IPS-20b (cell line): ENCODE data around the gene GEMIN7.

Experiments
- H3K27ac ChIP-seq: one replicate; pipeline ENCODE4 v1.5.1; 2013; ENCODE audit warnings: low read length
- H3K27me3 ChIP-seq: 2 replicates; pipeline ENCODE4 v1.6.1; 2013; ENCODE audit warnings: mild to moderate bottlenecking, low read length, inconsistent platforms; ENCODE audit not compliant: insufficient read depth
- H3K36me3 ChIP-seq: 2 replicates; pipeline ENCODE4 v1.6.1; 2013; ENCODE audit warnings: low read depth, mild to moderate bottlenecking, inconsistent platforms, low read length, moderate library complexity; ENCODE audit not compliant: insufficient read depth
- H3K4me1 ChIP-seq: 2 replicates; pipeline ENCODE4 v1.6.1; 2013; ENCODE audit warnings: mild to moderate bottlenecking, control low read depth, inconsistent platforms, low read length, moderate library complexity; ENCODE audit not compliant: insufficient read depth
- H3K4me3 ChIP-seq: 2 replicates; pipeline ENCODE4 v1.5.1; 2013; ENCODE audit warnings: mild to moderate bottlenecking, low read length, inconsistent platforms
- H3K9ac ChIP-seq: 2 replicates; pipeline ENCODE4 v1.6.1; 2013; ENCODE audit warnings: low read depth, mild to moderate bottlenecking, inconsistent platforms, low read length, moderate library complexity
- H3K9me3 ChIP-seq: 2 replicates; pipeline ENCODE4 v1.6.1; 2013; ENCODE audit warnings: mild to moderate bottlenecking, low read depth, low read length, inconsistent platforms; ENCODE audit not compliant: insufficient read depth

Gene GEMIN7

DNA sequence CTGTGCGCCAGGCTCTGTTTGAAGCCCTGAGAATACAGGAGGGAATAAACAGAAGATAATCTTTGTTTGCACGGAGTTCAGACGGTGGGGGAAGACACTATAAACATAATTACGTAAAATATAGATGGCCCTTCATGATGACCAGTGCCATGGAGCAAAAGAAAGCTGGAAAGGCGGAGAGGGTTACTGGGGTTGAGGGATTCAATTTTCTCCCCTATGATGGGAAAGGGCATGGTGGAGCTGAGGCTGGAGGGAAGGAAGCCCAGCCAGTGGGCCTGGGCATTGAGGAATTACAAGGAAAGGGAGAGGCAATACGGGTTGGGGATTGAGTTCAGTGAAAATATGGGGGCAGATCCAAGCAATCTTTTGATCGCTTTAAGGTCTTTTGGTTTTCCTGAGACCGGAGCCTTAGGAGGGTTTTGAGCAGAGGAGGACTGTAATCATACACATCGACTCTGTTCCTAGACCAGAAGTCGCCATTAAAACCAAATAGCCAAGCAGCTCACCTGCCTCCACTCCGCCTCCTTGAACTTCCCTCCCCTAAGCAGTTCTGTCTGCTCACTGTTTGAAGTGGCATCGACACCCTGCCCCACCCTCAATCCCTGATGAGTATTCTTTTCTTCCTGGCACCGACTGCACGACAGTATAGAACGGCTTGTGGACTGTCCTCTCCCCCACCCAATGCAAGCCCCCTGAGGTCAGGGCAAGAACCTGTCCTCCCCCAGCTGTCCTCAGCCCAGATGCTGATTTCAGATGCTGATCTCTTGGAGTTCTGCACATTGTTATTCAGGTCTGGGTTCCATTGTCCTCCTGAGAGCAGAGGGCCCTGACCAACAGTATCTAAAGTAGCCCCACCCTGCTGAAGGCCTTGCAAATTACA, 2.0 kb upstream of the GEMIN7 start:
- H3K27me3 ChIP-seq = peaks cover 5% of the 10 kb centered on the region; the same call in 1 of the 2 replicates
- peaks cover 14% of the 10 kb centered on the region for H3K36me3 ChIP-seq
- H3K4me3 ChIP-seq = peak overlapping the region; percentile 84
- H3K4me1 ChIP-seq = peaks cover 27% of the 10 kb centered on the region
- H3K9ac ChIP-seq = peak overlapping the region; percentile 47; the same call in 1 of the 2 replicates
- no peak overlapping the region for H3K27ac ChIP-seq
- no peaks in the 10 kb centered on the region for H3K9me3 ChIP-seq

DNA sequence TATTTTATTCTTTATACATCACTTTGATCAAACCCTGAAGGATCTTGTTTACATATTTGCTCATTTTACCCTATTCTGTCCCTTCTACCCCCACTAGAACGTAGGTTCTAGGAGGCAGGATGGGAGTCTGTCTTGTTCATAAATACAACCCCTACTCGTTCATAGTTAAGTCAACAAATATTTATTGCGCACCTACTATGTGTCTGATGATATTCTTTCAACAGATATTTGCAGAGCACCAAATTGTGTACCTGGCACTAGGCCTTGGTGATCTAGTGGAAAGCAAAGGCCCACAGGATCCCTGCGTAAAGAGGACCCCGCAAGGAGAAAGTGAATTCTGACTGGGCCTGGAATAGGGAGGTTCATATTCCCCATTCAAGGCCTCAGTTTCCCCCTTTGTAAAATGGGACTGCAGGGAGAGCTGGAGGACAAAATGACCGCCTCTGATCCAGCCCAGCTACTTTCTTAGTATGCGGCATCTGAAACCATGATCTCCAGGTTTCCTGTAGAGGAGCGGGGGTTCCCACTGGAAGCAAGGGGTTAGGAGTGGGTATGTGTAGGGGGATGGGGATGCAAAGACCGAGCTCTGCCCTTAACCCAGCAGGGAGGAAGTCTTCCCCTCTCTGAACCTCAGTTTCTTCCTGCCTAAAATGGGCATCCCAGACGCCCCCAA, 534 bp upstream of the GEMIN7 start:
- Histone ChIP-seq H3K4me1 (peaks cover 27% of the 10 kb centered on the region), H3K9ac (peak overlapping the region; percentile 85; the same call in 1 of the 2 replicates), H3K9me3 (no peaks in the 10 kb centered on the region), H3K27me3 (peaks cover 5% of the 10 kb centered on the region; the same call in 1 of the 2 replicates), H3K36me3 (peaks cover 14% of the 10 kb centered on the region), H3K4me3 (peak overlapping the region; percentile 72), H3K27ac (peak overlapping the region; percentile 34)

DNA sequence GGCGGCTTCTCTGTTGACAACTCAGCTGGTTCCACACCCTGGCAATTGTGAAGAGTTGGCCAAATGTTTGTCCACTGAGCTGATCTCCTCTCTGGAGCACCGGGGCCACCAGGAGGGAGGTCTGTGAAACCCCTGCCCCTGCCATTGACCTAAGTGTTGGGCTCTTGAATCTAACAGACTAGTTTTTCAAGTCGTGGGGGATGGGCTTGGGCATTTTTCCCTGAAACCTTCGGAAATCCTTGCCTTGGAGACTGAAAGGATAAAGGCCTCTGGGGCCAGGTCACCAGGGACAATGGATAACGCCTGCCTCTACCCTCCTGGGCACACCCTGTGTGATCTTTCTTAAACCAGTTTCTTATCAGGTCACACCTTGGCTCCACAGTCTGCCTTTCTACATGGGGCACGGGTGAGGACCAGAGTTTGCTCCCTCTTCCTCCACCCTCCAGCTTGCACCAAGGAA, 881 bp downstream of the GEMIN7 start:
- peaks cover 5% of the 10 kb centered on the region; the same call in 1 of the 2 replicates for H3K27me3 ChIP-seq
- H3K27ac ChIP-seq = peak overlapping the region; percentile 7
- H3K36me3 ChIP-seq = peaks cover 14% of the 10 kb centered on the region
- peaks cover 22% of the 10 kb centered on the region; the same call in 1 of the 2 replicates for H3K4me1 ChIP-seq
- H3K9me3 ChIP-seq = no peaks in the 10 kb centered on the region
- H3K4me3 ChIP-seq = peak overlapping the region; percentile 72
- peak overlapping the region; percentile 85 for H3K9ac ChIP-seq

DNA sequence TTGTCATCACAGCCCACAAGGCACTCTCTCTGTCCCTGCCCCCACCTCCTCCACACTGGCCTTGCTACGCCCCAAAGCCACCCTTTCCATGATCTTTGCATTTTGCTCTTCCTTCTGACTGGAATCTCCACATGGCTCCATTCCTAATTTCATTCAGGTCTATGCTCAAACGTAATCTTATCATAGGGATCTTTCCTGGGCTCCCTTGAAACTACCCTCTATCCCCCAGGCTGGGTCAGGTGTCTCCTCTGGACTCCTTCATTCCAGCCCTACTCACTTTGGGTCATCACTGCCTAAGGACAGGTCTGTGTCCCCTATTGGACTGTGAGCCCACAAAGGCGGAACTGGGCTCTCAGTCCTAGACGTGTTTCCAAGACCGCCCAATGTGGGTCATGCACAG, 3.1 kb downstream of the GEMIN7 start:
- Histone ChIP-seq H3K4me3 (no peak overlapping the region), H3K9ac (no peak overlapping the region), H3K36me3 (peaks cover 18% of the 10 kb centered on the region)

DNA sequence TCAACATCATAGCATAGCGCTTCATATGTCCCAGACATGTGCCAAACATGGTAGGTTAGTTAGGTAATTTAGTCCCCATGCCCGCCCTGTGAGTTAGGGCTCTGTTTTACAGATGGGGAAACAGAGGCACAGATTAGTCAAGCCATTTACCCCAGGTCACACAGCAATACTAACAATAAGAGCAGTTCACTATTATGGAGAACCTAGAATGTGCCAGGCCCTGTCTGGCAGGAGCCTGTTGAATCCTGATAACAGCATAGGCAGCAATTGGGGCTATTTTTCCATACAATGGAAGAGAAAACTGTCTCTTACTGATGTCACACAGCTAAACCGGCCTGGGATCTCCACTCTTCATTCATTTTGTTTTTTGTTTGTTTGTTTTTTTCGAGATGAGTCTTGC, 7.4 kb downstream of the GEMIN7 start:
- Histone ChIP-seq H3K27ac (no peak overlapping the region), H3K36me3 (peaks cover 30% of the 10 kb centered on the region), H3K9ac (no peak overlapping the region), H3K4me3 (no peak overlapping the region), H3K9me3 (no peaks in the 10 kb centered on the region), H3K4me1 (no peaks in the 10 kb centered on the region), H3K27me3 (no peaks in the 10 kb centered on the region)

More for the DNA sequence above, 3.1 kb downstream of the GEMIN7 start:
- H3K27me3 ChIP-seq = no peaks in the 10 kb centered on the region
- H3K27ac ChIP-seq = no peak overlapping the region
- peaks cover 14% of the 10 kb centered on the region; the same call in 1 of the 2 replicates for H3K4me1 ChIP-seq
- H3K9me3 ChIP-seq = no peaks in the 10 kb centered on the region

DNA sequence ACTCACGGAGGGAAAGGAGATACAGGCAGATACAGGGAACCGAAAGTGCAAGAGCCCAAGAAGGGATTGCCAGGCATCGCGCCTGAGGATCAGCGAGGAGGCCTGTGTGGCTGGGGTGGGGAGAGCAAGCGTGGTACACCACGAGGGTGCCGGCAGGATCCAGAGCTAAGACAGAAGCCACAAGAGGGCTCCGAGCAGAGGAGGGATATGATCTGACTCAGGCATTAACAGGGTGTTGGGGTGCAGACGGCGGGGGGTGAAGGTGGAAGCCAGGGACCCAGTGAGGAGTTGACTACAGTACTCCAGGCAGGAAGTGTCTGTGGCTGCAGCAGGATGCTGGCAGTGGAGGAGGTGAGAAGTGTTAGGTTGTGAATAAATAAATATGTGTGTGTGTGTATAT, 8.5 kb downstream of the GEMIN7 start:
- Histone ChIP-seq H3K4me3 (no peak overlapping the region), H3K27me3 (no peaks in the 10 kb centered on the region), H3K9ac (no peak overlapping the region), H3K36me3 (peaks cover 21% of the 10 kb centered on the region), H3K9me3 (no peaks in the 10 kb centered on the region), H3K4me1 (no peaks in the 10 kb centered on the region), H3K27ac (no peak overlapping the region)

DNA sequence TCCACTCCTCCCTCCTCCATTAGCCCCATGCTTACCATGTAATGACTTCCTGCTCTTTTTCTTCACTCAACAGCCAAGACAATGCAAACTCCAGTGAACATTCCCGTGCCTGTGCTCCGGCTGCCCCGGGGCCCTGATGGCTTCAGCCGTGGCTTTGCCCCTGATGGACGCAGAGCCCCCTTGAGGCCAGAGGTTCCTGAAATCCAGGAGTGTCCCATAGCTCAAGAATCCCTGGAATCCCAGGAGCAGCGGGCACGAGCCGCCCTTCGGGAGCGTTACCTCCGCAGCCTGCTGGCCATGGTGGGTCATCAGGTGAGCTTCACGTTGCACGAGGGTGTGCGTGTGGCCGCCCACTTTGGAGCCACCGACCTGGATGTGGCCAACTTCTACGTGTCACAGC, 11.0 kb downstream of the GEMIN7 start:
- Histone ChIP-seq H3K27me3 (no peaks in the 10 kb centered on the region), H3K4me1 (peaks cover 6% of the 10 kb centered on the region; the same call in 1 of the 2 replicates), H3K36me3 (peaks cover 16% of the 10 kb centered on the region), H3K4me3 (no peak overlapping the region), H3K27ac (no peak overlapping the region), H3K9me3 (no peaks in the 10 kb centered on the region), H3K9ac (no peak overlapping the region)

DNA sequence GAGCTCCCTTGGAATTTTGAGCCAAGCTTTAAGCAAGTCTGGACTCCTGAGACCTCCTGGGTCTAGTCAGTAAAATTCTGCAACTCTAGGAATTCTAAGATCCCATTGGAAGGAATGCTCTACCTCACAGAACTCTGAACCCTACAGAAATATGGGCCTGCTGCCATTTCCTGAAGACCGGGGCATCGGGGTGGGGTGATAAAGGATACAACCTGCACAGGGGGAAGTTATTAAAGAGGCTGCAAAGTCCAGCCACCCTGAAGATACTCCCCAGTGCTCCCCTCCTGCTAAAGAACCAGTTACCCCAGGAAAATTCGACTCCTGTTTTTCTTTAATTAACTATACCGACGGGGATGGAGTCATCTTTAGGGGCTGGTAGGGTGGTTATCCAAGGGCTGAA, 11.5 kb downstream of the GEMIN7 start:
- no peak overlapping the region for H3K27ac ChIP-seq
- peaks cover 6% of the 10 kb centered on the region; the same call in 1 of the 2 replicates for H3K4me1 ChIP-seq
- peak overlapping the region; percentile 60; the same call in 1 of the 2 replicates for H3K4me3 ChIP-seq
- H3K9me3 ChIP-seq = no peaks in the 10 kb centered on the region
- H3K36me3 ChIP-seq = peaks cover 15% of the 10 kb centered on the region
- H3K9ac ChIP-seq = 0 out of 2 replicates have a peak overlapping the region, but pooled peaks have one; percentile 69
- no peaks in the 10 kb centered on the region for H3K27me3 ChIP-seq

DNA sequence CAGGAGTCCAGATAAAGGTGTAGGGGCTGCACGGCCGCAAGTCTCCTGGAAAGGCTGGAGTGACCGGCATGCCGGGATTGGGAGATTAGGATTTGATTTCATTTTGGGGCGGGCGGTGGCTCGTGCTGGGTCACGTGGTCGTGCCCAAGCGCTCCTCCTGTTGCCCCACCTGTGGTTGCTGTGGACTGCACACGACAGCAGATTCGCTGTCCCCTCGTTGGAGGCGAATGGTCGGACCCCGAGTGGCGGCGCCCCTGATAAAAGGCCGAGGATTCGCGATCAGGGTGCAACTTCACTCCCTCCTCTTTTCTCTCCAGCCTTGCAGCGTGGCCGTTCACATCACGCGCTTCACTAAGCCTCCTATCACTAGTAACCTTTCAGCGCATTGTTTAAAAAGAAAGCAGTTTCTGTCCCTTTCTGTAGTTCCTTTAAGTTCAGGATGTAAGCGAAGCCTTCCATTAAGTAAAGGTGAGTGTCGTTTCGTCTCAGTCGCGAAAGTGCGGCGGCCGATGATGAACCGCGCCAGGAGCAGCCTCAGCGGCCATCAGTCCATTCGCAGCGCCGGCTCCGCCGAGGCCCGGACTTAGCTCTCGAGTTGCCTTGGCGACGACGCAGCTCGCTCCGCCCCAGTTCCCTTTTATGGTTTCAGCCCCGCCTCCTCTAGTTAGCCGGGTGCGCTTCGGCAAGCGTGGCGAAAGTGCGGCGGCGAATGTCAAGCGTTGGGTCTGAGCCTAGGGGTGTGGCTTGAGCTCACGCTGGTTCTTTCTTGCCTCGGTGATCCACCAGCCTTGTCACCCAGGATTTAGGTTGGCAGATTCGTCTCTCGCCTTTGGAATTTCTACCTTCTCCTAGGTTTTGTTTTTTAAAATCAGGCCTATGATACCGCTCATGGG, 12.2 kb downstream of the GEMIN7 start:
- Histone ChIP-seq H3K9ac (peak overlapping the region; percentile 99), H3K4me1 (peaks cover 6% of the 10 kb centered on the region; the same call in 1 of the 2 replicates), H3K27ac (peak overlapping the region; percentile 69), H3K4me3 (peak overlapping the region; percentile 90), H3K36me3 (peaks cover 20% of the 10 kb centered on the region), H3K27me3 (no peaks in the 10 kb centered on the region), H3K9me3 (no peaks in the 10 kb centered on the region)

DNA sequence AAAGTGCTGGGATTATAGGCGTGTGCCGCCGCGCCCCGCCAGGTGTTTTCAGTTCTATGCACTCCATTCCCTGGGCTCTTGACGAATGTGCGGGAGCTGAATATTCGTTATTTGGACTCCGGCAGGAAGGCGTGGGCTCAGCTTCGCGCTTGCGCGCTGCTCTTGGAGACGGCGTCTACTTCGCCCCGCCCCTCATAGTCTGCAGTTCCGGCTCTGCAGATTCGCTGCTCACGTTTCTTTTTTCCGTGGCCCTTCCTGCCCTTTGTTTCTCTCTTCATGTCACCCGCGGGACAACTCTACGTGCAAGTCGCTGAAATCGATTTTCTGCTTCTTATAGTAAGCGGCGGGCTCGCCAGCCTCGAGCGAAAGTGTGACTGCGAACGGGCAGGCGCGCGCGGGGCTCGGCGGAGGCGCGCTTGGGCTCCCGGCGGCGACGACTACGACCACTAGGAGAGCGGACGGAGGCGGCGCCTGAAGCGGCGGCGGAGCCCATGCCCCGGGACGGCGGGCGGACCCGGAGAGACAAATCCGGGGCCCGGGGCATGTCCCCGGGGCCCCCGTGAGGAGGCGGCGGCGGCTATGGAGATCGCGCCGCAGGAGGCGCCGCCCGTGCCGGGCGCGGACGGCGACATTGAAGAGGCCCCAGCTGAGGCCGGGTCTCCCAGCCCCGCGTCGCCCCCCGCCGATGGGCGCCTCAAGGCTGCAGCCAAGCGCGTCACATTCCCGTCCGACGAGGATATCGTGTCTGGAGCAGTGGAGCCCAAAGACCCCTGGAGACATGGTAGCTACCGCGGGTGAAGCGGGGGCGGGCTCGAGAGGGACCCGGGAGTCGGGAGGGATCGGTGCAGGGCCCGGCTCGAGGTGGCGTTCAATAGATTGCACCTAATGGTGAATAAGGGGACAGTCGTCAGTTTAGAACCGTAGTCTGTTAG, 14.0 kb downstream of the GEMIN7 start, which contains the start of gene PPP1R37:
Gene PPP1R37 (plus strand): TSS at position 433 of the 932 bp plus-strand sequence. CDS start 147 bp downstream, at position 580.
- no peaks in the 10 kb centered on the region for H3K9me3 ChIP-seq
- no peaks in the 10 kb centered on the region for H3K27me3 ChIP-seq
- H3K9ac ChIP-seq = peak within 1 kb of the TSS; percentile 99
- H3K27ac ChIP-seq = peak within 1 kb of the TSS; percentile 97
- H3K4me1 ChIP-seq = peaks cover 14% of the 10 kb centered on the region
- peaks cover 20% of the 10 kb centered on the region for H3K36me3 ChIP-seq
- peak within 1 kb of the TSS; percentile 90 for H3K4me3 ChIP-seq
